Prostate gland (tissue), 2 donors: ENCODE measurements around the gene STK4.

Source experiments
- CTCF ChIP-seq, 4 experiments: fragments of 200-600 bp in 2 of 4; fragments of 450-650 bp in 2 of 4; sonication (generic) in 2 of 4; IDR thresholded peaks; 1 replicate in 3 of 4; 2 replicates in 1 of 4; pipeline ENCODE4 v1.5.1; 2016 to 2019; ENCODE audit warnings: antibody characterized with exemption in 4 of 4, mild to moderate bottlenecking in 2 of 4, moderate library complexity in 2 of 4
- POLR2A ChIP-seq: fragments of 450-650 bp; IDR thresholded peaks from one replicate; pipeline ENCODE4 v1.6.1; 2016; ENCODE audit warnings: antibody characterized with exemption, mild to moderate bottlenecking

- TF ChIP-seq POLR2A (no peak), CTCF (IDR thresholded peaks at IDR 0.05) (no peak)
These were observed 49.9 kb downstream of the STK4 start for GRCh38 chr20:45016089-45016671.
